Tibial nerve (tissue), 4 donors: ENCODE results near the gene GTF3C4.

Experiments
- CTCF ChIP-seq, 5 experiments: fragments of 200-600 bp in 3 of 5; fragments of 450-650 bp in 2 of 5; sonication (generic) in 3 of 5; IDR thresholded peaks; one replicate each; pipeline ENCODE4 v1.5.1; 2016 to 2019; ENCODE audit warnings: antibody characterized with exemption in 5 of 5, mild to moderate bottlenecking in 3 of 5, moderate library complexity in 2 of 5
- EP300 ChIP-seq, 2 donors: sonication (generic); formaldehyde crosslinking; IDR thresholded peaks; one replicate each; pipeline ENCODE4 v1.6.1; 2017; ENCODE audit warnings: antibody characterized with exemption in 2 of 2, mild to moderate bottlenecking in 1 of 2
- POLR2A ChIP-seq, 2 donors: fragments of 450-650 bp; IDR thresholded peaks; one replicate each; pipeline ENCODE4 v1.6.1; 2017; ENCODE audit warnings: antibody characterized with exemption in 2 of 2, mild to moderate bottlenecking in 2 of 2, moderate library complexity in 2 of 2

- TF ChIP-seq CTCF (IDR thresholded peaks at IDR 0.05) (no peak), EP300 (IDR thresholded peaks at IDR 0.05) (no peak), POLR2A (IDR thresholded peaks at IDR 0.05) (no peak)
These were observed 30.9 kb upstream of the GTF3C4 start for GRCh38 chr9:132639322-132639721.
